ENCODE measurements around the gene C11orf98.
"Not testable (repeated sequence)": the region's sequence is repeated elsewhere in the genome, so short reads cannot be mapped to it uniquely, and the experiment has no call there.

Gene C11orf98

GRCh38 chr11:62665075-62665598, at the start of gene C11orf98, which contains the start of gene CSKMT:
Gene C11orf98, minus strand, starts transcription at chr11:62665210. Its CDS starts 41 bp downstream, at chr11:62665169.
Gene CSKMT, plus strand, starts transcription at chr11:62665312. Its CDS starts 568 bp downstream, at chr11:62665880.
- DNase-seq (ENCODE audit: low spot score), result peak; percentile 93

GRCh38 chr11:62713343-62713742, 48.3 kb upstream of the C11orf98 start:
- DNase-seq (ENCODE audit: low spot score), result no peak

GRCh38 chr11:62712861-62713260, 47.9 kb upstream of the C11orf98 start:
- DNase-seq (ENCODE audit: low spot score), result no peak

- DNase-seq (ENCODE audit: low spot score), result no peak
These were observed 47.3 kb upstream of the C11orf98 start for GRCh38 chr11:62712276-62712812.

GRCh38 chr11:62710001-62710345, 45.0 kb upstream of the C11orf98 start:
- no peak for DNase-seq (ENCODE audit: low spot score)

- DNase-seq (ENCODE audit: low spot score), result peak; percentile 98
These were observed 44.4 kb upstream of the C11orf98 start for GRCh38 chr11:62709247-62710000.

GRCh38 chr11:62708793-62709192, 43.8 kb upstream of the C11orf98 start:
- DNase-seq (ENCODE audit: low spot score), result peak; percentile 46

GRCh38 chr11:62708392-62708791, 43.4 kb upstream of the C11orf98 start:
- no peak for DNase-seq (ENCODE audit: low spot score)

GRCh38 chr11:62707277-62707861, 42.4 kb upstream of the C11orf98 start, which contains the start of the genes BSCL2 and GNG3:
Gene BSCL2, minus strand, starts transcription at chr11:62707424. Its CDS starts 229 bp downstream, at chr11:62707195.
Gene GNG3, plus strand, starts transcription at chr11:62707676. Its CDS starts 620 bp downstream, at chr11:62708296.
- DNase-seq (ENCODE audit: low spot score), result no peak

GRCh38 chr11:62706850-62707247, 41.8 kb upstream of the C11orf98 start:
- DNase-seq (ENCODE audit: low spot score), result no peak

- DNase-seq (ENCODE audit: low spot score), result peak; percentile 93
These were observed 41.2 kb upstream of the C11orf98 start for GRCh38 chr11:62705880-62706849.

GRCh38 chr11:62705413-62705812, 40.4 kb upstream of the C11orf98 start:
- no peak for DNase-seq (ENCODE audit: low spot score)

GRCh38 chr11:62703921-62704320, 38.9 kb upstream of the C11orf98 start:
- not testable (repeated sequence) for DNase-seq (ENCODE audit: low spot score)

GRCh38 chr11:62702246-62702645, 37.2 kb upstream of the C11orf98 start:
- no peak for DNase-seq (ENCODE audit: low spot score)

GRCh38 chr11:62694455-62695167, 29.6 kb upstream of the C11orf98 start:
- DNase-seq (ENCODE audit: low spot score), result peak; percentile 81

- not testable (repeated sequence) for DNase-seq (ENCODE audit: low spot score)
These were observed 28.6 kb upstream of the C11orf98 start for GRCh38 chr11:62693624-62694023.

GRCh38 chr11:62689421-62690183, 24.6 kb upstream of the C11orf98 start, which contains the start of gene LRRN4CL:
Gene LRRN4CL, minus strand, starts transcription at chr11:62689530. Its CDS starts 1,022 bp downstream, at chr11:62688508.
- no peak for DNase-seq (ENCODE audit: low spot score)

- no peak for DNase-seq (ENCODE audit: low spot score)
These were observed 23.5 kb upstream of the C11orf98 start for GRCh38 chr11:62688491-62688890.

- DNase-seq (ENCODE audit: low spot score), result no peak
These were observed 22.7 kb upstream of the C11orf98 start for GRCh38 chr11:62687508-62688396.

Data from CD4-positive, alpha-beta T cell treated with Interleukin-6 at 100 ng/mL for 8 hours (primary cell).